WERI-Rb-1 (cell line): ENCODE measurements around the gene MYMK.

Experiments used
- DNase-seq: peaks from one replicate; pipeline ENCODE4 v3.0.0-alpha.2; 2020
- H3K27ac ChIP-seq: fragments of 250-450 bp; sonication (Bioruptor Pico); 2 replicates; pipeline ENCODE4 v1.5.1; 2020; ENCODE audit warnings: mild to moderate bottlenecking, moderate library complexity
- H3K27me3 ChIP-seq: fragments of 250-450 bp; sonication (Bioruptor Pico); 2 replicates; pipeline ENCODE4 v1.5.1; 2021; ENCODE audit warnings: mild to moderate bottlenecking, low read depth, moderate library complexity; ENCODE audit not compliant: insufficient read depth, severe bottlenecking
- H3K36me3 ChIP-seq: fragments of 250-450 bp; sonication (Bioruptor Pico); 2 replicates; pipeline ENCODE4 v1.5.1; 2020; ENCODE audit warnings: mild to moderate bottlenecking, moderate library complexity
- H3K4me3 ChIP-seq: 2 replicates; pipeline ENCODE4 v1.5.1; 2011; ENCODE audit warnings: low read depth, mild to moderate bottlenecking, control low read depth, low read length
- H3K9me3 ChIP-seq: fragments of 250-450 bp; sonication (Bioruptor Pico); 2 replicates; pipeline ENCODE4 v1.5.1; 2021; ENCODE audit warnings: mild to moderate bottlenecking, moderate library complexity; ENCODE audit not compliant: severe bottlenecking
- CTCF ChIP-seq: IDR thresholded peaks from 2 replicates; pipeline ENCODE4 v1.5.1; 2011; ENCODE audit warnings: low read depth, mild to moderate bottlenecking, control low read depth, inconsistent platforms, low read length

MYMK gene

GRCh38 chr9:133491656-133491925 is 33.2 kb downstream of the MYMK start:
- H3K9me3 ChIP-seq: no peaks in the 10 kb centered on the region
- H3K36me3 ChIP-seq: no peaks in the 10 kb centered on the region
- TF ChIP-seq CTCF: no peak
- H3K27ac ChIP-seq: no peak overlapping the region
- H3K27me3 ChIP-seq: no peaks in the 10 kb centered on the region
- H3K4me3 ChIP-seq: no peak overlapping the region
- no peak for DNase-seq

DNA sequence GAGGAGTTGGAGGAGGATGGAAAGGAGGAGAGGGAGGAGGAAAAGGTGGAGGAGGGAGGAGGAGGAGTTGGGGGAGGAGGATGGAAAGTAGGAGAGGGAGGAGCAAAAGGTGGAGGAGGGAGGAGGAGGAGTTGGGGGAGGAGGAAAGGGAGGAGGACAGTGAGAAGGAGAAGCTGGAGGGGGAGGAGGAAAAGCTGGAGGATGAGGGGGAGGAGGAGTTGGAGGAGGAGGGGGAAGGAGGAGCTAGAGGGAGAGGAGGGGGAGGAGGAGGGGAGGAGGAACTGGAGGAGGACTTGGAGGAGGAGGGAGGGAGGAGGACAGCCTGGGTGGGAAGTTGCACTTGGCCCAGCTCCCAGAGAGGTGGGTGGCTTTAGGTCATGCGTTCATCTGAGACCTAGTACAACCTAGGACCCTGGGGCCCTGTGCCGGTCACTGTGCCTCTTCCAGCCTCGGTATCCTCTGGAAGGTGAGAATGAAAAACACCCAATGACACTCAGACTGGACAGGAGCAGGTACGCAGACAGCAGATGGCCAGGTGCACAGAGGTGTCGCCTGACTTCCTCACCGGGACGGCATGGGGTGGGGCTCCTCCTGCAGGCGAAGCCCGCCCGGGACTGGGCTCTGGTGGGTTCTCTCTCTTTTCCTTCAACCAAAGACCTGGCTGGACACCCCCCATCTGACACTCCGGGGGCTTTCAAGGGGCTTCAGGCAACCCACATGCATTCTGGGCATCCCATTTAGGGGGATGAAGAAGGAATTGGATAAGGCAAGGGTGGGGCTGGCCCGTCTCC is 33.7 kb downstream of the MYMK start:
- H3K27me3 ChIP-seq: no peaks in the 10 kb centered on the region

DNA sequence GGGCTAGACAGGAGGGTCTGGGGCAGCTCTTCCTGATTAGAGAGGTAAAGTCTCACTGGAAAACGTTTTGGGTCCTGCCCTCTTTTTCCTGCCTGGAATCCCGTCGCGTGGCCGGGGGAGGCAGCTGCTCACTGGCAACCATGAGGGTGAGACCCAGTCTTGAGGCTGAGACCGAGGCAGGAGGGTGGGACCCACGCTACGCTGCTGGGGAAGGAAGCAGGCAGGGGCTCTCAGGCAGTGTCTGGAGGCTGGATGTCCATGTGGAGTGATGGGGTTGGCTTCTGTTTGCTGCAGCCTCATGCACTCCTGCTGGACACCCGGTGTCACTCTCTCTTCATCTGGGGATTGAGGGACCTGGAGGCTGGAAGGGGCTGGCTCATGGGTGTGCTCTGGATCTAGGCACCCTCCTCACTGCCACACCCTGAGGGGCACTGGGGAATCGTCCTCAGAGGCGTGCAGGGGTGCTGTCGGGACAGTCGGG is 34.5 kb downstream of the MYMK start:
- H3K36me3 ChIP-seq: no peaks in the 10 kb centered on the region
- DNase-seq: no peak
- no peaks in the 10 kb centered on the region for H3K9me3 ChIP-seq
- H3K27ac ChIP-seq: no peak overlapping the region
- H3K4me3 ChIP-seq: no peak overlapping the region
- H3K27me3 ChIP-seq: no peaks in the 10 kb centered on the region
- peak; percentile 42 for TF ChIP-seq CTCF

More for the DNA sequence above, 33.7 kb downstream of the MYMK start:
- no peaks in the 10 kb centered on the region for H3K9me3 ChIP-seq
- no peaks in the 10 kb centered on the region for H3K36me3 ChIP-seq
- no peak for TF ChIP-seq CTCF
- no peak overlapping the region for H3K27ac ChIP-seq
- no peak for DNase-seq
- no peak overlapping the region for H3K4me3 ChIP-seq

GRCh38 chr9:133489253-133490190 is 35.2 kb downstream of the MYMK start:
- Histone ChIP-seq H3K27ac (no peak overlapping the region), H3K9me3 (no peaks in the 10 kb centered on the region), H3K27me3 (no peaks in the 10 kb centered on the region), H3K4me3 (no peak overlapping the region), H3K36me3 (no peaks in the 10 kb centered on the region)
- no peak for TF ChIP-seq CTCF
- DNase-seq: no peak

DNA sequence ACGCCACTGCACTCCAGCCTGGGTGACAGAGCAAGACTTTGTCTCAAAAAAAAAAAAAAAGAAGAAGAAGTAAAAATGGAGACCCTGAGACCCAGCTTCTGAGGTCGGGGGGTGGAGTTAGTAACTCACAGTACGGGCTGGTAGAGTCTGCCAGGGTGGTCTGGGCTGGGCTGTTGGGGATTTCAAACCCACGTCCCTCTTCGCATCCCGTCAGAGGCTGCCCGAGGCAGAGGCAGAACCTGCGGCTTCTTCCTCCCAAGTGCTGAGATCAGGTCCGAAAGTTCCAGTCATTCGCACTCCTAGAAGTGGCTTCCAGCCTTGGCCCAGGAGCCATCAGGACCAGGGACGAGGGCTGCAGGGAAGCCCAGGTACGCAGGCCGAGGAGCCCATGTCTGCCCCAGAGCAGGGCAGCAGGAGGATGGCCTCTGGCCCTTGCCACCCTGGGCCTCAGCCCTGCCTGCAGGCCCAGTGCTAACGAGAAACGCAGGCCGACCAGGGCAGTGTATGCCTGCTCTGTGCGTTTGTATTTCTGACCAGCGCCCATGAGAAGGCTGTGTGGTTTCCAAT is 36.0 kb downstream of the MYMK start:
- H3K4me3 ChIP-seq: no peak overlapping the region
- no peaks in the 10 kb centered on the region for H3K9me3 ChIP-seq
- H3K27ac ChIP-seq: no peak overlapping the region
- TF ChIP-seq CTCF: no peak
- no peaks in the 10 kb centered on the region for H3K27me3 ChIP-seq
- no peaks in the 10 kb centered on the region for H3K36me3 ChIP-seq
- no peak for DNase-seq
